GM19023 (cell line): Measurements from ENCODE around the gene TLR9.
"Not testable (repeated sequence)": the region's sequence is repeated elsewhere in the genome, so short reads cannot be mapped to it uniquely, and the experiment has no call there.

Source experiments
- ATAC-seq: cut with Tn5 transposase; IDR thresholded peaks from one replicate; pipeline ENCODE4 v1.9.1; 2021; ENCODE audit warnings: mild to moderate bottlenecking, moderate library complexity; ENCODE audit not compliant: unreplicated experiment

The TLR9 gene, protein sequence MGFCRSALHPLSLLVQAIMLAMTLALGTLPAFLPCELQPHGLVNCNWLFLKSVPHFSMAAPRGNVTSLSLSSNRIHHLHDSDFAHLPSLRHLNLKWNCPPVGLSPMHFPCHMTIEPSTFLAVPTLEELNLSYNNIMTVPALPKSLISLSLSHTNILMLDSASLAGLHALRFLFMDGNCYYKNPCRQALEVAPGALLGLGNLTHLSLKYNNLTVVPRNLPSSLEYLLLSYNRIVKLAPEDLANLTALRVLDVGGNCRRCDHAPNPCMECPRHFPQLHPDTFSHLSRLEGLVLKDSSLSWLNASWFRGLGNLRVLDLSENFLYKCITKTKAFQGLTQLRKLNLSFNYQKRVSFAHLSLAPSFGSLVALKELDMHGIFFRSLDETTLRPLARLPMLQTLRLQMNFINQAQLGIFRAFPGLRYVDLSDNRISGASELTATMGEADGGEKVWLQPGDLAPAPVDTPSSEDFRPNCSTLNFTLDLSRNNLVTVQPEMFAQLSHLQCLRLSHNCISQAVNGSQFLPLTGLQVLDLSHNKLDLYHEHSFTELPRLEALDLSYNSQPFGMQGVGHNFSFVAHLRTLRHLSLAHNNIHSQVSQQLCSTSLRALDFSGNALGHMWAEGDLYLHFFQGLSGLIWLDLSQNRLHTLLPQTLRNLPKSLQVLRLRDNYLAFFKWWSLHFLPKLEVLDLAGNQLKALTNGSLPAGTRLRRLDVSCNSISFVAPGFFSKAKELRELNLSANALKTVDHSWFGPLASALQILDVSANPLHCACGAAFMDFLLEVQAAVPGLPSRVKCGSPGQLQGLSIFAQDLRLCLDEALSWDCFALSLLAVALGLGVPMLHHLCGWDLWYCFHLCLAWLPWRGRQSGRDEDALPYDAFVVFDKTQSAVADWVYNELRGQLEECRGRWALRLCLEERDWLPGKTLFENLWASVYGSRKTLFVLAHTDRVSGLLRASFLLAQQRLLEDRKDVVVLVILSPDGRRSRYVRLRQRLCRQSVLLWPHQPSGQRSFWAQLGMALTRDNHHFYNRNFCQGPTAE

DNA sequence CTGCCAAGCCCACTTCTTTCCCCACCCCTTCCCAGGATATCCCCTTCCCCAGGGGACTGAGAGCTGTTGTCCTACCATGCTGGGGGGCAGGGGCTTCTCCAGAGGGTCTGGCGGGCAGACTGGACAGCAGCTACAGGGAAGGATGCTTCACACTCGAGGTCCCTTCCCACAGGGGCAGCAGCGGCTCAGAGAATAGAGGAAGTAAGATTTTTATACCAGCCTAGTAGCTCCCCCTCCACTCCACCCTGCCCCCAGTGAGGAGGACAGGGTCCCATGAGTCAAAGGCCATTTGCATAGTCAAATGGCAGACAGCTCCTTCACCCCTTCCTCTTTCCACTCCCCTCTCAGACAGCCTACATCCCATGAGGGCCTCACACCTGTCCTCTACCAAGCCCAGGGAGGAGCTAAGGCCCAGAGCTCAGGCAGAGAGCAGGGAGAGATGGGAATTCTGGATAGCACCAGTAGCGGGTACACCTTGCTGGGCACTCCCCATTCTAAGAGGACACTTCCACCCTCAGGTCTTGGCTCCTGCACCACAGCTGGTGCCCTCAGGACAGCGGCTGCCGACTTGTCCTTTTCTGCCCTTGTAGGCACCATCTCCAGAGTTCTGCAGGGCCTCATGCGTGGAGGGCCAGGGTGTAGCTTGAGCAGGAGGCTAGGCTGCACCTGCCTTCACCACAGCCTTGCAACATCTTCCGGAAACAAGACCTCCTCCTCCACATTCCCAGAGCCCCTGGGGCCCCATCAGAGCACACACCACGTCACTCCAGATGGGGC, at the start of gene TLR9:
TLR9 (minus strand) TSS at position 194 of the 777 bp plus-strand sequence; CDS start at position 78, 116 bp downstream.
- ATAC-seq: peak; percentile 75

DNA sequence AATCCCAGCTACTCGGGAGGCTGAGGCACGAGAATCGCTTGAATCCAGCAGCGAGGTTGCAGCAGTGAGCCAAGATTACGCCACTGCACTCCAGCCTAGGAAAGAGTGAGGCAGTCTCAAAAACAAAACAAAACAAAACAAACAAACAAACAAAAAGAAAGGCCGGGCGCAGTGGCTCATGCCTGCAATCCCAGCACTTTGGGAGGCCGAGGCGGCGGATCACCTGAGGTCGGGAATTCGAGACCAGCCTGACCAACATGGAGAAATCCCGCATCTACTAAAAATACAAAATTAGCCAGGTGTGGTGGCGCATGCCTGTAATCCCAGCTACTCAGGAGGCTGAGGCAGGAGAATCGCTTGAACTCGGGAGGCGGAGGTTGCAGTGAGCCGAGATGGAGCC, 49.3 kb upstream of the TLR9 start:
- not testable (repeated sequence) for ATAC-seq

DNA sequence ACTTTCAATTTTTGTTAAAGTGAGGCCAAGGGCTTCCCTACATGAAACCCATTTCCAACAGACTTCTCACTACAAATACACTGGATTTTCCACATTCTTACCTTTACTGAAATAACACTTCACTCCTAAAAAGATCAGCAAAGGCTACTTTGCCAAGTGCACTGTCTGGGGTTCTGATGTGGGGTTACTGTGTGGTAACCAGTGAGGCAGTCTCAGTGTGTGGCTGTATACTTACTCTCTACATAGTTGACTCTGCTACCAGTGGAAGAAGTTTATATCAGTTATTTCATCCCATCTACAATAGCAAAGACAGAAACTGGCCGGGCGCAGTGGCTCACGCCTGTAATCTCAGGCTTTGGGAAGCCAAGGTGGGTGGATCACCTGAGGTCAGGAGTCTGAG, 47.4 kb upstream of the TLR9 start:
- ATAC-seq: no peak

DNA sequence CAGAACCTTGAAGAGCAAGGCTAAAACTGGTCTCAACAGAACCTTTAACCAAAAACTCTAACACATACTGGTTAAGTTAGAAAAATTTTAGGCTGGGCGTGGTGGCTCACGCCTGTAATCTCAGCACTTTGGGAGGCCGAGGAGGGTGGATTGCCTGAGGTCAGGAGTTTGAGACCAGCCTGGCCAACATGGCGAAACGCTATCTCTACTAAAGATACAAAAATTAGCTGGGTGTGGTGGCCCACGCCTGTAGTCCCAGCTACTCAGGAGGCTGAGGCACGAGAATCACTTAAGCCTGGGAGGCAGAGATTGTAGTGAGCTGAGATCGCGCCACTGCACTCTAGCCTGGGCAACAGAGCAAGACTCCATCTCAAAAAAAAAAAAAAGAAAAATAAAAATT, 46.7 kb upstream of the TLR9 start:
- ATAC-seq: not testable (repeated sequence)

DNA sequence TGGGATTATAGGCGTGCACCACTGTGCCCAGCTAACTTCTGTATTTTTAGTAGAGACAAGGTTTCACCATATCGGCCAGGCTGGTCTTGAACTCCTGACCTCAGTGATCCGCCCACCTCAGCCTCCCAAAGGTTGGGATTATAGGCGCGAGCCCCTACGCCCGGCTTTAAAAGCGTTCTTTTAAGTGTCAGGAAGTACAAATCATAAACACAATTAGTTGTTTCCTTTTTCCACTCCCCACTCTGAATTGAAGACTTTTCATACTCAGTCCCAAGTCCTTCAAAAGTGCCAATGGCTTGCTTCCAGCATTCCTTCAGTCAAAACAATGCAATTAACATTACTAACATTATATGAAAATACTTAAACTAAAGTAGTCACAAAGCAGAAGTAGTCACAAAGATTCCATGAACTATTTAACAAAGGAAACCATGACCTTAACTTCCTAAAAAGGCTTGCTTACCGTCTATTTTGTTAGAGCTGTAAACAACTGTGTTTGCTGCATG, 44.9 kb upstream of the TLR9 start:
- ATAC-seq: no peak

DNA sequence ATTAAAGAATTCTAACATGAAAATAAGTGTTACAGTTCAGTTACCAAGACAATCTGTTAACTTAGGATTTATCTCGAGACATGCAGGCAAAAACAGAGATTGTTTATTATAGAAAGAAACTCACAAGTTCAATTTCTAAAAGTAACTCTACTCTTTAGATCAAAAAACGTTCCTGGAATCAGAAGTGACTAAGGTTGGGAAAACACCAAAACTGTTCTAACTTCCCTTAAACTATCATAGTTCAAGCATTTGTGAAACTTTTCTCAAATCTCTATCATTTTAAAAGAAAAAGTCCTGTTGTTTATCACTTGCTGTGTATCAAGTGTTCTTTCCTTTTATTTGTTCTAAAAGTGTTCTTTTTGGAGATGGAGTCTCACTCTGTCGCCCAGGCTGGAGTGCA, 44.3 kb upstream of the TLR9 start:
- ATAC-seq: no peak

DNA sequence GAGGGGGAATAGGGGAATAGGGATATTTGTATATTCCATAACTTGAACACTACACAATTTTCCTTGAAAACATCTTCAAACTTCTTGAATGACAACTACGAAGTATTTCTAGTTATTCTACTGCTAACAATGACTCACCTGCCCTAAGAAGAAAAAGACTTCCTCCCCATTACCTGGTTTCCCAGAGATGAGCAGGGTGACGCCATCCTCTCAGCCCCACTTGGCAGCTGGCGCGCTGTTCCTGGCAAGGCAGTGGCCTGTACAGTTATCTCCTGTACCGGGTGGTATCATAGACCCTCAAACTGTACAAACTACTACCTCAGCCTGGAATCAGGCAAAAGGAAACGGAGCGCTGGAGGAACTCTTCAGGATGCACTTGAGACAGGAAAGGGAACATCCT, 42.6 kb upstream of the TLR9 start:
- ATAC-seq: no peak

DNA sequence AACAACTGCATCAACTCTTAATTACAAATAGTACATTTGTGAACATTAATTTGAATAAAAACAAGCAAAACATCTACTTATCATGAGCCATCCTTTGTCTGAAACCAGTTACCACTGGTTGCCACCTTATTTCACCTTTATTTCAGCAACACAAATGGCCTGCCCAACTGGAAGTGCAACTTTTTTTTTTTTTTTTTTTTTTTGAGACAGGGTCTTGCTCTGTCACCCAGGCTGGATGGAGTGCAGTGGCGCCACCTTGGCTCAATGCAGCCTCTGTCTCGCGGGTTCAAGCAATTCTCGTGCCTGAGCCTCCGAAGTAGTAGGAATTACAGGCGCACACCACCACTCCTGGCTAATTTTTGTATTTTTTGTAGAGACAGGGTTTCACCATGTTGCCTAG, 39.9 kb upstream of the TLR9 start:
- no peak for ATAC-seq

DNA sequence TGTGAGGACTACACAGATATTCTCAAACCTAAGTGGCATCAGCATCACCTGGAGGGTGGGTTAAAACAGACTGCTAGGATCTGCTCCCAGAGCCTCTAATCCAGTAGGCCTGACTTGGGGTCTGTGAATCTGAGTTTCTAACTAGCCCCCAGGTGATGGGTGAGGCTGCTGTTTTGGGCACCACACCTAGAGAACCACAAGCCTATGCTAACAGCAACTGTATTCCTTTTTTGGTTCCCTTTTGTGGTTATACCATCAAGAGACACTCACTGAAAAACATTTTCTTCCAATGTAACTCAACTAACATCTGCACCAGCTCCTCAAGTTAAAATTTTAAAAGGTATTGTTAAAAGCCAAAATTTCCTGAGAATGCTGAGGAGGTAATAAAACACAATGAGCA, 37.0 kb upstream of the TLR9 start:
- no peak for ATAC-seq

DNA sequence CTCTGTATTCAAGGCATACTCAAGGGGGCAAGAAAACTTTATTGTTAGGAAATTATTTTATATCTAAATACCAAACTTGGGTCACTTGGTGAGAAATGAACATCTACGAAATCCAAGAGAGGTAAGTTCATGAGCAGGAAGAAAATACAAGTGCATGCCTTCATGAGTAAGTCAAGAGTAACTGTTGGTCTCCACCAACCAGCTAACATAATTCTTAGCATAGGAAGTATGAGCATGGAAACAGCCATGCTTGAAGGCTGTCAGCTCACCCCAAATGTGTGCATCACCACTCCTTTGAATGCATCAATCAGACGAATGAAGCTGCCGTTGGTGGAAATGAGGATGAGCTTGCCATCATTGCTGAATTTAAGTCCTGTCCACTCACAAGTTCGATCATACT, 34.0 kb upstream of the TLR9 start:
- no peak for ATAC-seq

DNA sequence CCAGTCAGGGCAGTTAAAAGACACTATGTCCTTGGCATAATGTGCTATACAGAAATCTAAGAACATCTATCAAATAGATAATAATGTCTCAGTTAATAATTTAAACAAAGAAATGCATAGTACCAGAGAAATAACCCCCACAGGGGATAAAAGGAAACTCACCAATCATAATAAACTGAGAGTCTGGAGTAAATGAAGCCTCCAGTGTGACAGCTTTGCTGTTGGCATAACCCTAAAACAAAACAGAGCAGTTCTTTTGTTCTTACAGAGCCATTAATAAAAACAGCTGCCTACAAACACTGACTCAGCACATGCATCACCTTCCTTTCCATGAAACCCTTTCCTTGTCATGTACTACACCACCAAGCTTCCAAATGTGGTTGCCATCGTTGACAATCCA, 33.6 kb upstream of the TLR9 start:
- no peak for ATAC-seq

DNA sequence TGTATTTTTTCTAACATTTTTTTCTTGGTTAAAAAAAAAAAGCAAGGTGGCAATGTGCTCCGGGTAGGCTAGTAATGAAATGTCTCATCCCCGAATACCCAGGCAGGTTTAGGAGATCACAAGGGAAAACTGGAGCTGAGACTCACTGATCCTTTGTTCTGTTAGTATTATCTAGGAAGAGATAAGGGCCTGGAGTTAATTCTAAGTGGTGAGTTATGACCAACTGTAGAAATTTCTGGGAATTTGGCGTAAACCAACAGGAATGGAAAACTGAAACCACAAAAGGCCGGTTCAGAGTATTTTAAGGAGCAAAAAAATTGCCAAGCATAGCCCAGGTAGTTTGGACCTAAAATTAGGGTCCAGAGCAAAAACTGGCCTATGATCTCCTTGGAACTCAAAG, 32.5 kb upstream of the TLR9 start:
- ATAC-seq: no peak

DNA sequence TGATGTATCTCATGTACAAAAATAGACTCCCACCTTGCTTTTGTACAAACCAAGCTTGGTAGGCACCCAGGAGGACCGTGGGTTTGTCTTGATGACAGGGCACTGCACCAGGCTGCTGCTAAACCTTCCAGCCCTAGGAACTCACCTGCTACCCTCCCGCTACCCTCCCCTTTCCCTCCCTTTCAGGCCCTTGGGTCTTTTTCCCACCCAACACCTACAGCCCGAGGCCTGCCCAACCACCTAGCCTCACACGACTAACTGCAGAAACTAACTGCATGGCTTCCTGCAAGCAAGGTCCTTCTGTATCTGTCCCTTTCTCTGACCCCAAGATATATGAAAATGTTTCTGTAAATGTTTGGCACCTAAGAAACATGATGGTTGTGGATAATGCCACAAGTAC, 31.2 kb upstream of the TLR9 start:
- no peak for ATAC-seq

DNA sequence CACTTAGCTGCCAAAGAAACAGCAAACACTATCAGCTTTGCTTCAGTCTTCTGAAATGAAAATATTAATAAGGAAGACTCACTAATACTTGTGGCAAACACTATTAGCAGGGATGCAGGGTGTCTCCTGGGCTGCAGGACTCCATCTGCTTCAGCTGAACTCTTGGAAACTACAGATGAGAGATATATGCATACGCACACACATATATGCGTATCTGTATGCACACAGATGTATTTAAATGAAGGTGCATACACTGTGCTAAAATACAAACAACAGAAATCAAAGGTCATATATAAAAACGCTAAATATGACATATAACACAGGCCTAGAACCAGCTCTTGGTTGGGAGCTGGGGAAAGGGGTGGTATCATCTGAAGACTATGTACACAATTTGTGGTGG, 30.7 kb upstream of the TLR9 start:
- no peak for ATAC-seq

DNA sequence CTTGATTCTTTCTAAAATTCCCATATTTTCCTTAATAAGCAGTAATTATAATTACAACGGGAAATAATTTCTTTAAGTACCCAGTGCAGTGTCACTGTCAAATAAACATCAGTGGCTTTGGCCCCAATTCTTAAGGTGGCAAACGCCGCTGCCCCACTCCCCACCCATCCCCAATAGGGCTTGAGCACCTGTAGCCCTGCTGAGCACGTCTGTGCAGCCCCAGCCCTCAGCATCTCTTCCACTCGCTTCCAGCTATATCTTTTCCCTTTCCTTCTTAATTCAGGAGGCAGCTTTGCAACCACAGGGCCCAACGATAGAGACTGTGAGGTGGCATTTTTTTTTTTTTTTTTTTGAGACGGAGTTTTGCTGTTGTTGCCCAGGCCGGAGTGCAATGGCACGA, 29.2 kb upstream of the TLR9 start:
- ATAC-seq: no peak

DNA sequence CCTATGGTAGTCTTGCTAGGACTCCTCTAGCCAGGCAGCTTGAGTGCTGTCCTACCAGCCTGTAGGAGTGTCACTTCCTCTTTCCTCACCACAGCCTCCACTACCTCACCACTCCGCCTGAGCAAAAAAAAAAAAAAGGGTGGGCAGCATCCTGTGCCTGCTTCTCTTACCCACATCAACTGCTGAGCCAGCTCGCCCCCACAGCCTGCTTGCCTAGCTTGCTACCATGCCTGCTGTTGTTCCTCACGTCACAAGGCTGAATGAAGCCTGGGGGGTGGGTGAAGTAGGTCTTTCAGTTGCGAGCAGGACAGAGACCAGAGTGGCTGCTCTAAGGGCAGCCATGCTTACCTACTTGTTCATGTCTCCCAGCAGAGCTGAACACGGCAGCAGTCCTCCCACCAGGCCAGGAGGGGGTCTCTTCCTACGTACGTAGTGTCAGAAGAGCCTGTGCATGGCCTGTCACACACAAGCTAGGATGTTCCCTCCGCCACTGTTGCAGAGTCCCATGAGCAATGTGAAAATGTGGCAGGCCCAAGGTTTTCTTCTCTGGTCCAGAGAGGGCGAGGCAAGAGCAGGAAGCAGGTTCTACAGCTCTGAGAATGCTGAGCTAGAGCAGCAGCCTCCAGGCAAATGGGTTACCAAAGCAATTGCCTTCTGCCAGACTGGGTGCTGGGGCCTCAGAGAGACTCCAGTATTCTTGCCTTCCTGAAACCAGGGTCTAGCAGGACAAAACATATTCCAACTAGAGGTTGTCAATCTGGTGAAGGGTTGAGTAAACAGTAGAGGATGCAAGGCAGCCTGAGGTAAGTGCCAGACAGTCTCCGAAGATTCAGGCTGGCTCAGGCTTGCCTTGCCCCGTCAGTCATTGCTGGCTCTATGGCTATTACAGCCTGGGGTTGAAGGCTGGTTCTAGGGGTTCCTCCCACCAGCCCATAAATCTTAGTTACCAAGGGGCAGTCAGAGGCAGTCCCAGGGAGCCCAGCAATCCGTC, 28.2 kb upstream of the TLR9 start:
- ATAC-seq: peak; percentile 92

DNA sequence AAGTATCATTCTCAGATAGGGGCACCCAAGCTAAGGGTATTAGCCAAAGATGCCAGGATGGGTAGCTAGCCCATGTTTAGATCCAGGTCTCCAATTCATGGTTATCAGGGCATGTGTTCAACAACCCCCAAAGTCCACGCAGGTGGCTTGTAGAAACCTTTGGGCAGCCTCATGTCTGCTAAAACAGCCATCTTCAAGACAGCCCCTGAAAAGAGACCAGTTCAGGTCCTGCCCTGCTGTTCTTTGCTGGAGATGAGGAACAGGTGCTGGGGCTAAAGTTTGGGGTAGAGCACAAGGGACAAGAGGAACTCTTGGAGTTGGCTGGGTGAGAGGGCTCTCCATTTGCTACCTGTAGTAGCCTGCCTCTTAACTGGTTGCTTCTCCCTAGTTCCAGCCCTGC, 24.7 kb upstream of the TLR9 start:
- ATAC-seq: no peak

DNA sequence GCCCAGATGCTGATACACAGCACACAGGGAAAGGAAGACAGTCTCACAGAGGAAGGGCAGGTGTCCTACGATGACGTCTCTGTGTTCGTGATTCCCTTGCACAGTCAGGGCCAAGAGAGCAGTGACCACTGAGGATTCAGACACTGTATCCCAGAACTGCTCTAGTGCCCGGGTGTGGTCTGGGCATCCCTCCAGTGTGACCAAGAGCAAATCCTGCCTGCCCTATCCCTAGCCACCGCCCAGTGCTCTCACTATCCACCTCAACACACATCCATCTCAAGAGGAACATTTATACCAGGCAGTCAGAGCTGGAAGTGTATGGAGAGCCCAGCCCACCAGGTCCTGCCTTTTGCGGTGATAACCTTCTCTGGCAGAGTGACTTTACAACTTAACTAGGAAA, 24.2 kb upstream of the TLR9 start:
- ATAC-seq: no peak

DNA sequence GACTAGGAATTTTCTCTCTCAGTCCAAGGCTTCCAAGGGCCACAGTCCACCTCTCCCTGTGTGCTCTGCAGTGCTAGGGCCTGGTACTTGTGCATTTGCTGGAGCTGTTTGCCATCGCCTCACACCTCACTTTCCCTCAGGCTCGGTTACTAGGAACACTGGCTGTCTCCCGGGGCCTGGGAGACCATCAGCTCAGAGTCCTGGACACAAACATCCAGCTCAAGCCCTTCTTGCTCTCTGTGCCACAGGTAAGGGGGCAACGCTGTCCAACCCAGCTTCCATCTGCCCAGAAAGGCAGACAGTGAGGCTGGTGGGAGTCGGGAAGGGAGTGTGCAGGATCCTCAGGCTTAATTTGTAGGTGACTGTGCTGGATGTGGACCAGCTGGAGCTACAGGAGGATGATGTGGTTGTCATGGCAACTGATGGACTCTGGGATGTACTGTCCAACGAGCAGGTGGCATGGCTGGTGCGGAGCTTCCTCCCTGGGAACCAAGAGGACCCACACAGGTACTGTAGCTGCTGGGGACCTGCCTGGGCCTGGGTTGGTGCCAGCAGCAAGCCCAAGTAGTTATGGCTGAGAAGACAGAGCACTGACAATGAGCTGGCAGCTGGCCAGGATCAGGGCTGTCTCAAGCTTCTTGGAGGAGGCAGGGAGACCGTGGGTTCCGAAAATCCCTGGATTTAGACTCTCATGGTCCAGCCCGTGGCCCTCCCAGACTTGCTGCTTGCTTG, 23.5 kb upstream of the TLR9 start:
- no peak for ATAC-seq
